Activated T-cell treated with anti-CD3 and anti-CD28 coated beads for 1 hour (primary cell): Measurements from ENCODE around the gene ERVK3-1.
A peak's percentile ranks its signal among the peaks of the same experiment; 100 is the strongest.
"Not testable (repeated sequence)": the region's sequence is repeated elsewhere in the genome, so short reads cannot be mapped to it uniquely, and the experiment has no call there.

Experiments
- DNase-seq: peaks from one replicate; pipeline ENCODE4 v3.0.0-alpha.2; 2020; ENCODE audit warnings: low read depth

The ERVK3-1 gene

DNA sequence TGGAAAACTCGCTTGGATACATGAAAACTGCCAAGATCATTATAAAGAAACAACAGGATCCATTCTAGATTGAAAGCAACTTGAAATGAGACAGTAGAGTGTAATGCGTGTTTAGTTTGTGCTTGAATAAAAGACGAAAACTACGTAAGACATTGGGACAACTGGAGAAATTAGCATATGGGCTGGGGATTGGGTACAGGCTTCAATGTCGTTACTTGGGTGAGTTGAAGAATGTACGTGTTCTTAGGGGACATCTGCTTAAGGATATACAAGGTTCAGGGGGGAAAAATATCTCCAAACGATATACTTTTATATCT, 471 bp upstream of the ERVK3-1 start:
- DNase-seq, result no peak

DNA sequence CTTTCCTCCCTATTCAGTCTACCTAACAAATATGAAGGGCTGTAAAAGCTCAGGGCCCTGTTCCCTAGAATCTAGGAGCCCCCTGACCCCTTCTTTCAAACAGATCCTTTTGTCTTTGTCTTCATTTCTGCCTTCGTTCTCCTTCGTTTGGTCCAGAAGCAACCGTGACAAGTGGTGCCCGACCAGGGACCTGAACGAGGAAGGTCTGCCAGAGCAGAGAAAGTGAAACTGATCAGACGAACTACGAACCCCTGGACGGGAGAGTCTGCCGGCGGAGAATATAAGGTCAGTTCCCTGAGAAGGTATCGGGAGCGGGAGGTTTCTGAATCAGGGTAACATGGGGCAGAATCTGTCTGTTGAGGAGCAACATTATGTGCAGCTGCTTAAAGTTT, 751 bp downstream of the ERVK3-1 start:
- no peak for DNase-seq

DNA sequence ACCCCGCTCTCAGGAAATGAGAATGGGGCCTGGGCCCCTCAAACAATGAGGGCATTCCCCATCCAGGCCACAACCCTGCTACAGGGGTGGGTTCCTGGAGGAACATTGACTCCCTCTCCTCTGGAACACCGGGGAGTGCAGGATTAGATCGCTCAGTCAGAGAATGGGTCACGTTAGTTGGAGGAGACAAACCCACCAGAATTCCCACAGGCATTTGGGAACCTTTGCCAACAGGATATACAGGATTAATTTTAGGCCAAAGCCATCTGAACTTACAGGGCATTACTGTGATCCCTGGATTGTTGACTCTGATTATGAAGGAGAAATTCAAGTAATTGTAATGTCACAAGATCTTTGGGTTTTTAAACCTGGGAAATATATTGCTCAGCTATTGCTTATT, 2.6 kb downstream of the ERVK3-1 start:
- no peak for DNase-seq

DNA sequence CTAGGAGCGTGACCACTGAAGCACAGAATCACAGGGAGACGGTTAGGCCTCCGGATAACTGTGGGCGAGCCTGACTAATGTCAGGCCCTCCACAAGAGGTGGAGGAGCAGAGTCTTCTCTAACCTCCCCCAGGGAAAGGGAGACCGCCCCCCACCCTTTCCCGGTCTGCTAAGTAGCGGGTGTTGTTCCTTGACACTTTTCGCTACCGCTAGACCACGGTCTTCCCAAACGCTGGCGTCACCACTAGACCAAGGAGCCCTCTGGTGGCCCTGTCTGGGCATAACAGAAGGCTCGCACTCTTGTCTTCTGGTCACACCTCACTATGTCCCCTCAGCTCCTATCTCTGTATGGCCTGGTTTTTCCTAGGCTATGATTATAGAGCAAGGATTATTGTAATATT, 5.5 kb downstream of the ERVK3-1 start:
- DNase-seq, result not testable (repeated sequence)

DNA sequence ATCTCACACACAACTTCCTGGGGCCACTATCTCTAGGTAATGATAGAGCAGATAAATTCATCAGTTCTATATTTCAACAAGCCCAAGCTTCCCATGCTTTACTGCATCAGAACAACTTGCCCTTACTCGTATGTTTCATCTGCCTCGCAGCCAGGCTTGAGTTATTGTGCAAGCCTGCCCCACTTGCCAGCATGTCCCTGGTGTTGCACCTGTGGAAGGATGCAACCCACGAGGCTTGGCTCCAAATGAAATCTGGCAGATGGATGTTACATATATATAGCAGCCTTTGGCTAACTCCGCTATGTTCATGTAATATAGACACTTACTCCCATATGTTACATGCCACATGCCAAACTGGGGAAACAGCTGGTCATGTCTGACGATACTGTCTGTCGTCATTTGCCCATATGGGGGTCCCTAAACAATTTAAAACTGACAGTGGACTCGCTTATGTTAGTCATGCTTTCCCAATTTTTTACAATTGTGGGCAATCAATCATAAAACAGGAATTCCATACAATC, 6.2 kb downstream of the ERVK3-1 start:
- no peak for DNase-seq

DNA sequence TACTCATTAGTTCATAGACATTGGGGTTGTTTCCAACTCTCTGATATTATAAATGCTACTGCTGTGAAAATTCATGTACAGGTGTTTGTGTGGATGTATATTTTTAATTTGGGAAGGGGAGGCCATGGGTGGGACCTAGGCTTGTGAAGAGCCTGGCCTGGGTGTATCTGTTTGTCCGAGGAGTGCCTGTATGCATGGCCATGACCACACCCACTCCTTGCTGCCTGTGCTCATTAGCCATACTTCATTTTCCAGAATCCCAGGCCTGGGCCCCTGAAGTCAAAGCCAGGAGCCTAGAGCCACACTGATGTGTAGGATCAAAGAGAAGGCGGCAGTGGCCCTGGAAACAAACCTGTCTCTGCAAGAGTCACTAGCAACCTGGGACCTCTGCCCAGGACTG, 10.4 kb downstream of the ERVK3-1 start:
- no peak for DNase-seq

DNA sequence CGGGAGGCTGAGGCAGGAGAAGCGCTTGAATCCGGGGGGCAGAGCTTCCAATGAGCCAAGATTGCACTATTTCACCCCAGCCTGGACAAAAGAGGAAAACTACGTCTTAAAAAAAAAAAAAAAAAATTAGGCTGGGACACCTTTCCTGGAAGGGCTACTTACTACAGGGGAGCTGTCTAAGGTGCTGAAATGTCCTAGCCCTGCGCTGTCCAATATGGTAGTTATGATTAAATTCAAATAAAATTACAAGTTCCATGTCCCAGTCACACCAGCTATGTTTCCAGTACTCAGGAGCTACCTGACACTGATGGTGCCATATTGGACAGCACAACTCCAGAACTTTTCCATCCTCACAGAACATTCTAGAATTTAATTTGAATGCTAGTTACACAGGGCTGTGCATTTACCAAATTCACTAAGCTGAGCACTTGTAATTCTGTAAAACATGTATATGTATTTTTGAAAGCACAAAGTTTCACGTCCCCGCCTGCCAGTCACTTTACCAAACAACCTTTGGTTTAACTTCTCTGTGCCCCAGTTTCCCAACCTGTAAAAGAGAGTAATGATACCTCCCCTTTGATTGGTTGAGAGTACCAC, 12.4 kb downstream of the ERVK3-1 start:
- DNase-seq, result no peak

DNA sequence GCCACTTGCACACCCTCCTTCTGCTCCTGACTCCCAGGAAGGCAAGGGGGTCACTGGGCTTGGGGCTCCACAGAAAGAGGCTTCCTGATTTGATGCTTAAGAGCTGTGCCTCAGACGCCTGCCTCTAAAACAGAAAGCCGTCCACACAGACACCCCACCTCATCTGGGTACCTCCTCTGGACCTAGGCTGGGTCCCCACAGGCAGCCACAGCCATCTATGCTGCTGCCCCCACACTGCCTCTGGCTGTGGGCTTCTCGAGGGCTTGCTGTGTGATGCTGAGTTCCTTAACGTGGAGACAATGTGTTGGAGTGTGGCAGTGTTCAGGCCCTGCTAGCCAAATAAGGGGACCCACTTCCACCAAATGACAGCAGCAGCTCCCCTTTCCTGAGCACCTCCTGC, 13.1 kb downstream of the ERVK3-1 start:
- DNase-seq, result no peak

DNA sequence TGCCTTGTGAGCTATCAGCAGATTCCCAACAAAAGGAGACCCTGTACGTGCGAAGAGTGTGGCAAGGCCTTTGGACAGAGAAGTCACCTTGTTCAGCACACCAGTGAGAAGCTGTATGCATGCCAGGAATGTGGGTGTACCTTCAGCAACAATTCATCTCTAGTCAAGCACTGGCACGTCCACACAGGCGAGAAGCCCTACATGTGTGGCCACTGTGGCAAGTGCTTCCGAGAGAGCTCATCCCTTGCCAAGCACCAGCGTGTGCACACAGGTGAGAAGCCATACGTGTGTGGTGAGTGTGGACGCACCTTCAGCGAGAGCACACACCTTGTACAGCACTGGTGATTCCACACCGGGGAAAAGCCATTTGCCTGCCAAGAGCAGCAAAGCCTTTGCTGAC, 14.1 kb downstream of the ERVK3-1 start:
- no peak for DNase-seq

DNA sequence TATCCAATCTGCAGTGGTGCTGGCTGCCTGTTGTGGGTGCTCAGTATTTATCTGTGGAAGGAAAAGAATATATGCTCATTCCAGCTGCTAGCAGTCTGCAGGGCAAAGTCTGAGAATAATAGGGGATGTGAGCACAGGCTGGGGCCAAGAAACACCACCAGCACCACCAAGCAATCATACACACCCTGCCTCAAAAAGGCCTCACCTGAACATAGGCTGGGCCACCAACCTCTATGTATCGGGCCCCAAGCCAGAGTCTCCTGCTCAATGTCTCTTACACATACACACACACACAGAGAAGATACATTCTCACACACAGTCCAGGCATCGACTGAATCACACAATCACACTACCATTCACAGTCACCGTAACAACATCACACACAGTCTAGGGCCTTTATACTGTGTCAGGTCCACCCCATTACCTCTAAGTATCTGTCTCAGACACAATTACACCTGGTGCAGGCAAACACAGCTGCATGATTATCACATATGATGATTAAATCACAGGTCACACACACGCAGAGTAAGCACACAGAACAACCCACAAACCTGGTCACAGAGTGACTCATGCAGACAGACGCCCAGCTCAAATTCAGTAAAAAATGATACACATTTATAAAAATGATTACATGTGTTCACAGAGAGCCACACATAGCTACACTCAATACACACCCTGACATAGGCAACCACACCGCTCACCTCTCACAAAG, 20.3 kb downstream of the ERVK3-1 start:
- no peak for DNase-seq

DNA sequence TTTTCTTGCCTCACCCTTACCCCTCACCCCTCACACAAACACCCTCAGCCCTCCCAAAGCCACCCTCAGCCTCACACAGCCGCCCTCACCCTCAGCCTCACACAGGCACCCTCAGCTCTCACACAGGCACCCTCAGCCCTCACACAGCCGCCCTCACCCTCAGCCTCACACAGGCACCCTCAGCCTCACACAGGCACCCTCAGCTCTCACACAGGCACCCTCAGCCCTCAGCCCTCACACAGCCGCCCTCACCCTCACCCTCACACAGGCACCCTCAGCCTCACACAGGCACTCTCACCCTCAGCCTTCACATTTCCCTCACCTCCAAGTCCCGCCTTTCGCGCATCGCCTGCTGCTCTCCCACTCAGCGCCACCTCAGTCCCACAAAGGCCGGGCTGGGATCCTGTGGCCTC, 21.3 kb downstream of the ERVK3-1 start:
- DNase-seq, result no peak

DNA sequence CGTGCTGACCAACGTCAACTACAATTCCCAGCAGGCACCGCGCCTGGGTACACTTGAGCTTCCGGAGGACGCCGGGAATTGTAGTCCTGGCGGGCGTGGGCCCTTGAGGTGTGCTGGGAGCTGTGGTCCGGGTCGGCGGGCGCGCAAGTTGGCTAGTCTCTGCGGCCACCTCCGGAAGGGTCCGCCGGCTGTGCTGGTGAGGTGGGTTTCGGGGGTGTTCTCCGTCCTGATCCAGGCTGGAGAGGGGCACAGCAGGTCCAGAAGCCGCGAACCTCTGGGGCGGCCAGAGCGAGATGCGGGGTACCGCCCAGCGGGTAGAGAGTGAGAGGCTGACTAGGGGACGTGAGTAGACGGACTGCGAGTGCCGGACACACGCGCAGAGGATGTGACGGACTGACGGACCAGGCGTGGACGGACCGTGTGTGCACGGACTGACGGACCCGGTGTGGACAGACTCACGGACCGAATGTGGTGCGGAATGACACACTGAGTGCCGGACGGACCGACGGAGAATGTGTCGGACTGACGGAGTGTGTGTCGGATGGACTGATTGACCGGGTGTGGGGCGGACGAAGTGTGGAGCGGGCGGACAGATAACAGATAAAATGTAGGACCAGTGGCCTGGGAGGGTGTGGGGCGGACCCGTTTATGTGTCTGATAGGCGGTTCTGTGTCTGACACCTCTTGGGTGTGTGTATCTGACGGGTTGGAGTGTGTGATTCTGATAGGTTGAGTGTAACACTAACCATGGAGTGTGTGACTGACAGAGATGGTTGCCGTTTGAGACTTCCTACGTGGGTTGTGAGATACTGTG, 21.9 kb downstream of the ERVK3-1 start, which contains the start of gene ZSCAN22:
Gene ZSCAN22 (plus strand): TSS at position 81 of the 813 bp plus-strand sequence. CDS start 7,809 bp downstream, outside the sequence.
- DNase-seq, result peak; percentile 83

DNA sequence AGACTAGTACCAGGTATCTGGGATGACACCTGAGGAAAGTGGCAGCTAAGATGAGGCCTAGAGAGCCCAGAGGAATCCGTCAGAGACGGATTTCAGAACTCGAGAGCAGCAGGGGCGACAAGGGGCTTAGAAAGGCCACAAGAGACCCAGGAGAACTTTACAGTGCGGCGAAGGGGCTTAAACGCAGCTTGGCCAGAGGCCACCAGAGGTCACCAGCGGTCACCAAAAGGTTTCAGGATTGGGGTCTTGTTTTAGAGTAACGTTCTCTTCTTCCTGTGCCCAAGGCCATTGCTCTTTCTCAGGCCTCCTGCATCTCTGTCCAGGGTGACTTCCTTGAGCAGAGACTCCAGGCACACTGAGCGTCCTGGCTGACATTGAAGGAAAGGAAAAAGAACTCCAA, 23.8 kb downstream of the ERVK3-1 start:
- DNase-seq, result no peak

DNA sequence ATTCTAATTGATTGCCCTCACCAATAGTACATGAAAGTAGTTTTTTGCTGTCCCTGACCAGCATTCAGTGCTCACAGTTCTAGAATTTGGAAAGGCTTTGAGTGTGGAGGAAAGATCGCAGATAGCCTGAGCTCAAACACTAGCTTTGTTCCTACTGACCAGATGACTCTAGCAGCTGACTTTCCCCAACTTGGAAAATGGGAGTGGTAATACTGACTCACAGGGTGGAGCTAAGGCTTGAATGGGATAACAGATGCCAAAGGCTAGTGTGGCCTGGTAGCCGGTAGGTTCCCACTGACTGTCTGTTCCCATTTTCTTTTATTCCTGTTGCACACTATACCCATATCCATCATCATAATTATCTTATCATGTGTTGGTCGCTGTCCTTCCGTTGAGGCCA, 25.3 kb downstream of the ERVK3-1 start:
- DNase-seq, result no peak

DNA sequence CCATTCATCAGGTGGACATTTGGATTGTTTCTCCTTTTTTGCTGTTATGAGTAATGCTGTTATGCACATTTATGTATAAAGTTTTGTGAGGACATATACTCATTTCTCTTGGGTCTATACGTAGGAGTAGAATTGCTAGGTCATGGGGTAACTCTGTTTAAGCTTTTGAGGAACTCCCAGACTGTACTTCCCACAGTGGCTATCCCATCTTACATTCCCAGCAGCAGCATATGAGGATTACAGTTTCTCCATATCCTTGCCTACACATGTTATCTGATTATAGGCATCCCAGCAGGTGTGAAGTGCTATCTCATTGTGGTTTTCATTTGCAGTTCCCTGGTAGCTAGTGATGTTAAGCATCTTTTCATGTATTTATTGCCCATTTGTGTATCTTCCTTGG, 27.5 kb downstream of the ERVK3-1 start:
- DNase-seq, result no peak

DNA sequence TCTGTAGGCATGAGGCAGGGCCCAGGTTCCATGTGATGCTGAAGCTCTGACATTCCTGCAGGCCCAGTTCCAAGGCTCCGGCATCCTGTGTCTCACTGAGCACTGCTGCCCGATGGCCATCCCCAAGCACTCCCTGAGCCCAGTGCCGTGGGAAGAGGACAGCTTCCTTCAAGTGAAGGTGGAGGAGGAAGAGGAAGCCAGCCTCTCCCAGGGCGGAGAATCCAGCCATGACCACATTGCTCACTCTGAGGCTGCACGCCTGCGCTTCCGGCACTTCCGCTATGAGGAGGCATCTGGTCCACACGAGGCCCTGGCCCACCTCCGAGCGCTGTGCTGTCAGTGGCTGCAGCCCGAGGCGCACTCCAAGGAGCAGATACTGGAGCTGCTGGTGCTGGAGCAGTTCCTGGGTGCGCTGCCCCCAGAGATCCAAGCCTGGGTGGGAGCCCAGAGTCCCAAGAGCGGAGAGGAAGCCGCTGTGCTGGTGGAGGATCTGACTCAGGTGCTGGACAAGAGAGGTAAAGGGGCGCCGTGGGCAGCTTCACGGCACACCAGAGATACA, 29.6 kb downstream of the ERVK3-1 start:
- no peak for DNase-seq

DNA sequence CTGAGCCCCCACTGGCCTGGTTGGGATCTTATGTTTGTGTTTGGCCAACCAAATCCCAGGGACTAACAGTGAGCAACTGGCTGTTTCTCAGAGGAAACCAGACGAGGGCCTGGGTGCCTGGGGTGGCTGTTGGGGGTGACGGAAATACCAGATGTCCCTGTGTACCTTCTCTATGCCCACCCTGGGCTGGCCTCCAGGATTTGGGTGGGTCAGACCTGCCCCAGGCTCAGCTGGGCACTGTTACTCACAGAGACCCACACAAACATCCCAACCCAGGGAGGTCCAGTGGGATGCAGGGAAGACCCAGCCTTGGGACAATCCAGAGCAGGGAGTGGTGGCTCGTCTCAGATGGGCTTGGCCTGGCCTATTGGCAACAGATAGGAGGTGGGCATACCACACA, 30.5 kb downstream of the ERVK3-1 start:
- DNase-seq, result no peak

DNA sequence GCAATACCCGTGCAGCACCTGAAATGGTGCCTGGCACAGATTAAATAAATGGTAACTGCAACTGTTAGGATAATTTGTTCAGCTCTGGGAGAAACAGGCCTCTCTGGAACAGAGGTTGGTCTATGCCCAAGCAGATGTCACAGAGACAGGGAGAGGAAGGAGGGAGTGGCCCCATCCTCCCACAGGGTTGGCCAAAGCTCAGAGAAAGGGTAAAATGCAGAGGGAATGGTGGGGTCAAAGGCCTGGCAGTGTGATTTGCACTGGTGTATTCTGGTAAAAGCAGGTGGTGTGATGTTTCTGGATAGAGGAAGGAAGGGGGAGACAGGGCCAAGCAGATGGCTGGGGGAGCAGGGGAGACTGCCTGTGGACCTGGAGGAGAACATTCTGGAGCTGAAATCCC, 31.0 kb downstream of the ERVK3-1 start:
- no peak for DNase-seq

DNA sequence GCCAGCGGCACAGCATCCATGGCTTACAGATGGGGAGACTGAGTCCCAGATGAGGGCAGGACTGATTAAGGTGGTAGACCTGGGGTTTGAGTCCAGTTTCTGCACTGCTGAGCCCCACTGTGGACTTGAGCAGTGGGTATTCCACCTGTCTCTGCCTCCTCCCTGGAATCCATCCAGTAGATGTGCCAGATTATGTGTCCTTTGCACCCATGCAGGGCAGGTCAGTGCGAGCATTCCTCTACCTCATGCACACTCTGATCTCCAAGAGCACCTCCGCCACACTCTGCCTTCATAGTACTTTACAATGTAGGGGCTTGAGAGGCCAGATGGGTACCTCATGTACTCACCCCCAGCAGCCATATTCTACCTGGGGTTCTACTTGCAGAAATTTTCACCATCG, 31.6 kb downstream of the ERVK3-1 start:
- no peak for DNase-seq

DNA sequence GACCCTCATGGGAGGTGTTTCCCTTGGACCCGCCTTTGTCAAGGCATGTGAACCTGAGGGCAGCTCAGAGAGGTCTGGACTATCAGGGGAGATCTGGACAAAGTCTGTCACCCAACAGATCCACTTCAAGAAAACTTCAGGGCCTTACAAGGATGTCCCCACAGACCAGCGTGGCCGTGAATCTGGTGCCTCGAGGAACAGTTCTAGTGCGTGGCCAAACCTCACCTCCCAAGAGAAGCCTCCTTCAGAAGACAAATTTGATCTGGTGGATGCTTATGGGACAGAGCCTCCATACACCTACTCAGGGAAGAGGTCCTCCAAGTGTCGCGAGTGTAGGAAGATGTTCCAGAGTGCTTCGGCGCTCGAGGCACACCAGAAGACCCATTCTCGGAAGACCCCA, 33.2 kb downstream of the ERVK3-1 start:
- DNase-seq, result no peak

DNA sequence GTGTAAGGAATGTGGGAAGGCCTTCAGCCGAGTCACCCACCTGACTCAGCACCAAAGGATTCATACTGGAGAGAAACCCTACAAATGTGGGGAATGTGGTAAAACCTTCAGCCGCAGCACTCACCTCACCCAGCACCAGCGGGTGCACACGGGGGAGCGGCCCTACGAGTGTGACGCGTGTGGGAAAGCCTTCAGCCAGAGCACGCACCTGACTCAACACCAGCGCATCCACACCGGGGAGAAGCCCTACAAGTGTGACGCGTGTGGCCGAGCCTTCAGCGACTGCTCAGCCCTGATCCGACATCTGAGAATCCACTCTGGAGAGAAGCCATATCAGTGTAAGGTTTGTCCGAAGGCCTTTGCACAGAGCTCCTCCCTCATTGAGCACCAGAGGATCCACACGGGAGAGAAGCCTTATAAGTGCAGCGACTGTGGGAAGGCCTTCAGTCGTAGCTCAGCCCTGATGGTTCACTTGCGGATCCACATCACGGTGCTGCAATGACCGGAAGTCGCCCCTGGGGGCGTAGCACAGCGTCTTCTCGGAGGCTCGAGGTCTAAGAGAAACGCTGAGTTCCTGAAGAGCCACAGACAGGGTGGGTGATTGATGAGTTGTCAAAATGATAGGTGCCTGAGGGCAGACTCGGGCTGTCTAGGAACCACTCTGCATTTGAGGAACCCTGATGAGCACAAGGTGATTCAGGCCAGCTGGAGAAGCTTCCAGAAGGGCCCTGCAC, 33.8 kb downstream of the ERVK3-1 start:
- DNase-seq, result no peak

DNA sequence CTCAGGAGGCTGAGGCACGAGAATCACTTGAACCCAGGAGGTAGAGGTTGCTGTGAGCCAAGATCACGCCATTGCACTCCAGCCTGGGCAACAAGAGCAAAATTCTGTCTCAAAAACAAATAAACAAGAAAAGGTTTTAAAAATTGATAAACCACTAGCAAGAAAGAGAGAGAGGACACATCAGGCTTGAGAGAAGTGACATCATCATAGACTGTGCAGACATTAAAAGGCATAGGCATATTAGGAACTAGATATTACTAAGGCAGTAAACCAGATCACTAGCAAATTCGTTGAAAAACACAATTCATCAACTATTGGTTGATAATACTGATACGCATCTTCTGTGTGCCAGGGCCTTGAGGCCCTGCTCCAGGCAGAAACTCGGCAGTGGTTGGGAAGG, 40.4 kb downstream of the ERVK3-1 start:
- no peak for DNase-seq
